HG02678 (cell line): ENCODE measurements around the gene UVRAG.

Experiments
- ATAC-seq: cut with Tn5 transposase; IDR thresholded peaks from one replicate; pipeline ENCODE4 v1.9.1; 2021; ENCODE audit warnings: mild to moderate bottlenecking, moderate library complexity; ENCODE audit not compliant: unreplicated experiment

UVRAG gene

DNA sequence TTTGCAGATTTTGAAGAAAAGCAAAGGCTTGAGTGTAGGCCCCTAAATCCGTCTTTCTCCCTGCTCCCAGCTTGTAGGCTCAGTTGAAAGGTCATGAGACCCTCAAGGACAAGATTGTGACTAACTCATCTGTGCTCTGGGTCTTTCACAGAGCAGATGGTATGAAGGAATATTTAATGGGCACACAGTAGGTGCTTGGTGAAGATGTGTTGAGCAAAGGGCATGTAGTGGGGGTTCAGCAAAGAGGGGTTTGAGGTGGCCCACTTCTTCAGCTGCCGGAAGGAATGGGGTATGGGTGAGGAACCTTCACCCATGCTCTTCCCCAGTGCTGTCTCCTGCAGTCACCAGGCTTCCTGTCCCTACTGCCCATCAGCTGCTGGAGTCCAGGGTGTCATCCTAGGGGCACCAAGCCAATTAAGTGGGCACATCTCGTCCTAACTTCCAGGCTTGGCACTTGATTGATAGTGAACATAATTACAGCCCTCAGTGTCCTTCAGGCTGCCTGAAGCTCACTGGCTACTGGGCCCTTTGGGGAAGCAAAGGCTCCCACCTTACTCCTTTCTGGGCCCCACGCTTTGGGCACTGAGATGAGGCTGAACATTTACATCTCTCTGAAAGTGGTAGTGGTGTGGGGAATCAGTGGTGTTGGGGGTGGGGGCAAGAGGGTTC lies 31.5 kb upstream of the UVRAG start:
- ATAC-seq: no peak

- no peak for ATAC-seq
These were observed 30.9 kb upstream of the UVRAG start for GRCh38 chr11:75784085-75784478.

GRCh38 chr11:75784506-75784905 lies 30.5 kb upstream of the UVRAG start:
- no peak for ATAC-seq

DNA sequence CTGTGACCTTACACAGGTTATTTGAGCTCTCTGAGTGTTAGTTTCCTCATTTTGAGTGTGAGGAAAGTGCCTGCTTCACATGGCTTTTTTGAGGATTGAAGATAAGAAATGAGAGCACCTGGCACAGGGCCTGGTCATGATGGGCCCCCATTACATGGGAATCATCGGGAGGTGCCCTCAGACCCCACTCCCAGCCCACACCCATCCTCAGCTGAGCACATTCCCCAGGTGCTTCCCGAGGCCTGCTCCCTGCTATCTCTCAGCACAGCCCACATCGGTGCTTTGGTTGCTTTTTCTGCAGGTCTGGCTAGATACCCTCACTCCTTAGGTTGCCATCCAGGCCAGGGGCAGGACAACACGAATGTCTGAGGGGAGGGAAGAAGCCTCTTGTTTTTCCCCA lies 29.8 kb upstream of the UVRAG start:
- no peak for ATAC-seq

- ATAC-seq: peak; percentile 90
These were observed 28.8 kb upstream of the UVRAG start for GRCh38 chr11:75786101-75786736.

GRCh38 chr11:75789521-75789920 lies 25.5 kb upstream of the UVRAG start:
- ATAC-seq: no peak

- ATAC-seq: no peak
These were observed 24.0 kb upstream of the UVRAG start for GRCh38 chr11:75790986-75791385.

- no peak for ATAC-seq
These were observed 22.8 kb upstream of the UVRAG start for GRCh38 chr11:75792127-75792731.

DNA sequence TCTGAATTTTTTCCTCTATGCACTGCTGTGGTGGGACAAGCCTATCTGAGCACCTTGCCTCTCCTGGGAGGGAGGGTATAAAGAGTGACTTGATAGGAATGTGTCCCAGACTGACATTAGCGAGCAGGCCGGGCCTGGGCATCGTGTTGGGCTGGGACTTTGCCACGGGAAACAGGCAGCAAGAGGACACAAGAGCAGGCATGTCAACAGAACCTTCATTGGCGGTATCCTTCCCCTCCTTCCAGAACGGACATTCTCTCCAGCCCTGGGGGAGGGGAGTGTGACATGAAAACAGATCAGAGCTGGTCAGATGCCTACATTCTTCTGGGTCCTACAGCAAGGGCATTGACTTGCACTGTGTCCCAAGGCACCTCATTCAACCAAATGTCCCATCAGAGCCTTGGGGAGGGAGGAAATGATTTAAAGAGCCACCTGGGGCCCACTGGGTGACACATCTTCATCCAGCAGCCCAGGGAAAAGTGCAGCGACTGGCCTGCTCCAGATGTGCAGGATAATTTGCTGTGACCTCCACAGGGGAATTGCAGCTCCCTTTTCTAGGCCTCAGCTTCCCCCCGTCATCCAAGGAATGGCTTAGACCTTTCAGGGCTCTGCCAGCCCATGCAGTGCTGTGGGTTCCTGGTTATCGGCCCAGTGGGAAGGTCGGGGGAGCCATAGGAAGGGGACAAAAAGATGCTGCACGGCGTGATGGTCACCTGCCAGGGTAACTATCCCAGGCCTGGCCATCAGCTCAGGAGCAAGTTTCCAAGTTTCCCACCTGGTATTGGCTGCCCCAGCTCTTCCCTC lies 21.8 kb upstream of the UVRAG start:
- no peak for ATAC-seq

DNA sequence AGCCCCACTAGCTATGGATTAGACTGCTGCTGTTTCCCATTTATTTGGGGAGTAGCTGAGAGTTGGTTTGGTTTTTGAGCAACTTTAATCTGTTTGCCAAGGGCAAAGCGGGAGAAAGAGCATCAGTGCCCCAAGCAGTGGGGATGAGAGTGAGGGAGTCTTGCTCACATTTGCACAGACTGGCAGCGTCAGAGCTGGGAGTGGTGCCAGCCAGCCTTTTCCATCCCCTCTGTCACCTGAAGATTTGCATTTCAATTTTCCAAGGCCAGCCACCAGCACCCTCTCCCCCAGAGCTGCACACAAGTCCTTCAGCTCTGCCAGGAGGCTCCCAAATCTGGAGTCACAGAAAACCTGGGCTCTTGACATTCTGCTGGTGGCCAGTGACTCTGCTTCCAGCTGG lies 21.0 kb upstream of the UVRAG start:
- no peak for ATAC-seq

GRCh38 chr11:75795276-75796090 lies 19.5 kb upstream of the UVRAG start:
- no peak for ATAC-seq

- no peak for ATAC-seq
These were observed 18.9 kb upstream of the UVRAG start for GRCh38 chr11:75796091-75796435.

DNA sequence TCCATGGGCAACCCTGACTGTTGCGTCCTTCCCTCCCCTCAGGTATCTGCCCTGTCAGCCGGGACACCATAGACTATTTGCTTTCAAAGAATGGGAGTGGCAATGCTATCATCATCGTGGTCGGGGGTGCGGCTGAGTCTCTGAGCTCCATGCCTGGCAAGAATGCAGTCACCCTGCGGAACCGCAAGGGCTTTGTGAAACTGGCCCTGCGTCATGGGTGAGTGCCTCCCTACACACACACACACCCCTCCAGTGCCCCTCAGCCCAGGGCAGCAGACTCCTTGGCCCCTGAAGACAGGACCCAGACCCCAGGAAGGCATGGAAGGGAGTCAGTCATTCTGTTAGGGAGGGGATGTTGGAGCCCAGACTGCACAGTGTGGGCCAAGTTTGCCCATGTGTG lies 17.9 kb upstream of the UVRAG start:
- no peak for ATAC-seq

GRCh38 chr11:75797792-75798191 lies 17.2 kb upstream of the UVRAG start:
- ATAC-seq: no peak

- no peak for ATAC-seq
These were observed 14.8 kb upstream of the UVRAG start for GRCh38 chr11:75800136-75800675.

DNA sequence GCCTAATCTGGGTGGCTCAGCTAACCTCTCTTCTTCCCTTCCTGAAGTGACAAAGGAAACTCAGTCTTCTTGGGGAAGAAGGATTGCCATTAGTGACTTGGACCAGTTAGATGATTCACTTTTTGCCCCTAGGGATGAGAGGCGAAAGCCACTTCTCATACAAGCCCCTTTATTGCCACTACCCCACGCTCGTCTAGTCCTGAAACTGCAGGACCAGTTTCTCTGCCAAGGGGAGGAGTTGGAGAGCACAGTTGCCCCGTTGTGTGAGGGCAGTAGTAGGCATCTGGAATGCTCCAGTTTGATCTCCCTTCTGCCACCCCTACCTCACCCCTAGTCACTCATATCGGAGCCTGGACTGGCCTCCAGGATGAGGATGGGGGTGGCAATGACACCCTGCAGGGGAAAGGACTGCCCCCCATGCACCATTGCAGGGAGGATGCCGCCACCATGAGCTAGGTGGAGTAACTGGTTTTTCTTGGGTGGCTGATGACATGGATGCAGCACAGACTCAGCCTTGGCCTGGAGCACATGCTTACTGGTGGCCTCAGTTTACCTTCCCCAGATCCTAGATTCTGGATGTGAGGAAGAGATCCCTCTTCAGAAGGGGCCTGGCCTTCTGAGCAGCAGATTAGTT lies 14.2 kb upstream of the UVRAG start:
- ATAC-seq: no peak

DNA sequence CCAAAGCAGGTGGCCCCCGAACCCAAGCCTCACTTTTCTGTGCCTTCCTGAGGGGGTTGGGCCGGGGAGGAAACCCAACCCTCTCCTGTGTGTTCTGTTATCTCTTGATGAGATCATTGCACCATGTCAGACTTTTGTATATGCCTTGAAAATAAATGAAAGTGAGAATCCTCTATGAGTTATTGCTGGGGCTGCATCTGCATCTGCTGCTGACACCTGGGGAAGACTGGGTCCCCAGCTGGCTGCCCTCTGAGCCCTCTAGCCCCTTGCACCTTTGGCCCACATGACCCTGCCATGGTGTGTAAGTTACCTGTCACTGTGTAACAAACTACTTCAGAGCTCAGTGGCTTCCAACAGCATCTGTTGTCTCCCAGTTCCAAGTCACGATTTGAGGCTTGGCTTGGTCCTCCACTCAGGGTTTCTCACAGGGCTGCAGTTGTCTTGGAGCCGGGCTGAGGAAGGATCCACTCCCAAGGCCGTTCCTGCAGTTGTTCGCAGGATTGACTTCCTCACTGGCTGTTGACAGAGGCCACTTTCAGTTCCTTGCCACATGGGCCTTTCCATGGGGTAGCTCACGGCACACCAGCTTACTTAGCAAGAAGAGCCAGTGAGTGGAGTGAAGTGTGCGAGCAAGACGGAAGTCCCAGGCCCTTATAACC lies 13.5 kb upstream of the UVRAG start:
- no peak for ATAC-seq

GRCh38 chr11:75802021-75802912 lies 12.7 kb upstream of the UVRAG start:
- ATAC-seq: no peak
